SK-N-SH treated with all-trans-retinoic acid at 6 μM for 48 hours (cell line): Measurements from ENCODE around the gene TRIM46.
A peak's percentile ranks its signal among the peaks of the same experiment; 100 is the strongest.

Source experiments
- ATAC-seq: fragments of 200-7000 bp; cut with Tn5 transposase; 3 replicates; pipeline ENCODE4 v1.9.1; 2020; ENCODE audit warnings: mild to moderate bottlenecking, moderate library complexity
- ARNTL ChIP-seq: fragments of 450-650 bp; formaldehyde crosslinking; IDR thresholded peaks from 2 replicates; pipeline ENCODE4 v1.5.0; 2020; ENCODE audit warnings: low read depth, mild to moderate bottlenecking, moderate library complexity, borderline replicate concordance
- CSDC2 ChIP-seq: fragments of 250-450 bp; sonication (Bioruptor Pico); IDR thresholded peaks from 2 replicates; pipeline ENCODE4 v1.5.0; 2020; ENCODE audit warnings: mild to moderate bottlenecking, moderate library complexity
- ESRRG ChIP-seq: fragments of 250-450 bp; sonication (Bioruptor Pico); IDR thresholded peaks from 2 replicates; pipeline ENCODE4 v1.6.1; 2021; ENCODE audit warnings: mild to moderate bottlenecking
- RARB ChIP-seq: fragments of 250-450 bp; sonication (Bioruptor Pico); IDR thresholded peaks from 2 replicates; pipeline ENCODE4 v1.8.0; 2021; ENCODE audit warnings: mild to moderate bottlenecking, moderate library complexity
- SNAI2 ChIP-seq: fragments of 250-450 bp; sonication (Bioruptor Pico); IDR thresholded peaks from 2 replicates; pipeline ENCODE4 v1.5.0; 2020; ENCODE audit warnings: mild to moderate bottlenecking, moderate library complexity
- ZFP30 ChIP-seq: fragments of 450-650 bp; formaldehyde crosslinking; IDR thresholded peaks from 2 replicates; pipeline ENCODE4 v1.5.0; 2022; ENCODE audit warnings: mild to moderate bottlenecking, moderate library complexity
- ZNF70 ChIP-seq: fragments of 450-650 bp; formaldehyde crosslinking; IDR thresholded peaks from 2 replicates; pipeline ENCODE4 v1.5.0; 2020; ENCODE audit warnings: mild to moderate bottlenecking, moderate library complexity
- TF ChIP-seq, protein P1 (sequence below): fragments of 250-450 bp; sonication (Bioruptor Pico); IDR thresholded peaks from 2 replicates; pipeline ENCODE4 v1.5.1; 2020; ENCODE audit warnings: low read depth, mild to moderate bottlenecking, moderate library complexity
- TF ChIP-seq, protein P2 (sequence below): fragments of 250-450 bp; sonication (Bioruptor Pico); IDR thresholded peaks from 2 replicates; pipeline ENCODE4 v1.8.0; 2020; ENCODE audit warnings: mild to moderate bottlenecking, moderate library complexity, borderline replicate concordance
- TF ChIP-seq, protein P3 (sequence below): fragments of 250-450 bp; sonication (Bioruptor Pico); IDR thresholded peaks from 2 replicates; pipeline ENCODE4 v1.5.1; 2021; ENCODE audit warnings: mild to moderate bottlenecking, moderate library complexity
- TF ChIP-seq, protein P4 (sequence below): fragments of 250-450 bp; sonication (Bioruptor Pico); IDR thresholded peaks from 2 replicates; pipeline ENCODE4 v1.8.0; 2021; ENCODE audit warnings: low read depth, mild to moderate bottlenecking, moderate library complexity, borderline replicate concordance
- TF ChIP-seq, protein P5 (sequence below): fragments of 250-450 bp; sonication (Bioruptor Pico); IDR thresholded peaks from 2 replicates; pipeline ENCODE4 v1.5.0; 2020; ENCODE audit warnings: mild to moderate bottlenecking, moderate library complexity

TRIM46 gene

DNA sequence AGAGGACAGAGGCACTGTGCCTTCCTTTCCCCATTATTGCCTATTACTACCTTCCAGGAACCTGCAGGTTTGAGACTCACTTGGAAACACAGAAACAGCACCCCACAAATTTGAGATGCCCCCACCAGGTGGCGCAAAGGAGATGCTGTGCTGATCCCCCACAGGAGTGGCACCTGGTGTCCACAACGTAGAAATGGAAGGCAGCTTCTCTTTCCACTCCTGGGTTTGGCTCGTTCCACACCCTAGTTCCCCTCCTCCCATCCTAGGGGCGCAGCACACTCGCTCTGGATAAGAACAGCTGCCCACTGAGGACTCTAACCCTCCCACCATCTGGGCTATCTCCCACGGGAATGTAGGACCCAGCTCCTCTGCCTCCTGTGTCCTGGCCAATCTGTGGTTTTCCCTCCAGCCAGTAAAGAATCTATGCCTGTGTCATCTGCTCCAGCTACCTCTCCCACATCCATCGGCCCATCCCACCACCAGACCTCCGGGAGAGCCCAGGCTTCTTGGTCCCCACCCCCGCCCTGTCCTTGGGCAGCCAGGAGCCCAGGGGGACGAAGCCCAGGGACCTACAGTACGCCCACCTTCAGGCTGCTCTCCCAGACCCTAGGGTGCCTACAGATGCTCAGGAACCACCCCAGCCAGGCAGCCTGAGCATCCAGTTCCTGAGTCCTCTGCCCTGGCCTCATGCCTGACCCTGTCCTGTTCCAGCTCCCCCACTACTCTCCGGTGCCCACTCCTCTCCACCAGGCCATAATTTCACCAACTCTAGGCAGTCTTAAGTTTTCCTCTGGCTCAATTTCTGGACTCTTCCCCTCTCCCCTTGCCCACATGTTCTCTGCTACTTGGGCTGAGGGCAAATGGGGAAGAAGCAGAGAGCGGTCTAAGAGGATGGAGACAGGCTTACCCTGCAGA is 33.5 kb downstream of the TRIM46 start:
- TF ChIP-seq CSDC2 (CRISPR knock-in tag) = no peak
- TF ChIP-seq, protein P1, sequence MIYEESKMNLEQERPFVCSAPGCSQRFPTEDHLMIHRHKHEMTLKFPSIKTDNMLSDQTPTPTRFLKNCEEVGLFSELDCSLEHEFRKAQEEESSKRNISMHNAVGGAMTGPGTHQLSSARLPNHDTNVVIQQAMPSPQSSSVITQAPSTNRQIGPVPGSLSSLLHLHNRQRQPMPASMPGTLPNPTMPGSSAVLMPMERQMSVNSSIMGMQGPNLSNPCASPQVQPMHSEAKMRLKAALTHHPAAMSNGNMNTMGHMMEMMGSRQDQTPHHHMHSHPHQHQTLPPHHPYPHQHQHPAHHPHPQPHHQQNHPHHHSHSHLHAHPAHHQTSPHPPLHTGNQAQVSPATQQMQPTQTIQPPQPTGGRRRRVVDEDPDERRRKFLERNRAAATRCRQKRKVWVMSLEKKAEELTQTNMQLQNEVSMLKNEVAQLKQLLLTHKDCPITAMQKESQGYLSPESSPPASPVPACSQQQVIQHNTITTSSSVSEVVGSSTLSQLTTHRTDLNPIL (CRISPR knock-in tag) = no peak
- ATAC-seq = peak; percentile 63

DNA sequence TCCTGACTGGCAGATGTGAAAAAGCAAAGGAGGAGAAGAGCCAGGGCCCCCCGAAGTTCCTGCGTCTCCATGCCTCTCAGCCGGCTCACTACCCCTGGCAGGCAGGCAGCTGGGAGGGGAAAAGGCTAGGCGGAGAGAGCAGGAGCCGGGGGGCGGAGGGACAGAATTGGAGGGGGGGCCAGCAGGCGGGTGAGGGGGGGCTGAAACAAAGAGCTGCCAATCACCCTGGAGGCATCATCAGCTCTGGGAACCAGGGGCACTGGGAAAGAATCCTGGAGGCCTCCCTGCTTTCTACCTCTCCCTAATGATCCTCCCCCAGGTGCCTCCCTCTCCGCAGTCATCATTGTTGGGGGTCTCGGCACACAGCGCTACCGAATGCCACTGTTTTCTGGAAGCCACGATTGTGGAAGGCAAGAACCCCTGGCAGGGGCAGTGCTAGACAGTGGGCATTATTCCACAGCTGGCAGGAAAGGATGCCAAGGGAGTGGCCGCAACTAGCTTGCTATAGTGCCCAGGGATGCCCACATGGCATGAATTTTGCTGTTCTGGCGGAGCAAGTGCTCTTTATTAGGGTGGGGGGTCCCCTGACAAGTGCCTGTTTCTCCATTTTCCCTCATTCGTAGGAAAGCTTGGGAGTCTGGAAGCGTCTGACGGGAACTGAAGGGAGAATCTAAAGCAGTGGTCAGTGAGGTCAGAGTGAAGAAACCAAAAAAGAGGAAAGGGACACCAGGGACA is 34.3 kb downstream of the TRIM46 start, which contains the start of gene THBS3:
Gene THBS3, minus strand, starts transcription at position 92 of the 735 bp plus-strand sequence. Its CDS starts 21 bp downstream, at position 71.
- peak; percentile 44 for ATAC-seq
- no peak for TF ChIP-seq ESRRG (CRISPR knock-in tag)
- no peak for TF ChIP-seq RARB (CRISPR knock-in tag)
- no peak for TF ChIP-seq ARNTL (CRISPR knock-in tag)
- TF ChIP-seq, protein P1 (CRISPR knock-in tag) = no peak
- TF ChIP-seq, protein P2, sequence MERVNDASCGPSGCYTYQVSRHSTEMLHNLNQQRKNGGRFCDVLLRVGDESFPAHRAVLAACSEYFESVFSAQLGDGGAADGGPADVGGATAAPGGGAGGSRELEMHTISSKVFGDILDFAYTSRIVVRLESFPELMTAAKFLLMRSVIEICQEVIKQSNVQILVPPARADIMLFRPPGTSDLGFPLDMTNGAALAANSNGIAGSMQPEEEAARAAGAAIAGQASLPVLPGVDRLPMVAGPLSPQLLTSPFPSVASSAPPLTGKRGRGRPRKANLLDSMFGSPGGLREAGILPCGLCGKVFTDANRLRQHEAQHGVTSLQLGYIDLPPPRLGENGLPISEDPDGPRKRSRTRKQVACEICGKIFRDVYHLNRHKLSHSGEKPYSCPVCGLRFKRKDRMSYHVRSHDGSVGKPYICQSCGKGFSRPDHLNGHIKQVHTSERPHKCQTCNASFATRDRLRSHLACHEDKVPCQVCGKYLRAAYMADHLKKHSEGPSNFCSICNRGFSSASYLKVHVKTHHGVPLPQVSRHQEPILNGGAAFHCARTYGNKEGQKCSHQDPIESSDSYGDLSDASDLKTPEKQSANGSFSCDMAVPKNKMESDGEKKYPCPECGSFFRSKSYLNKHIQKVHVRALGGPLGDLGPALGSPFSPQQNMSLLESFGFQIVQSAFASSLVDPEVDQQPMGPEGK (CRISPR knock-in tag) = peak; percentile 47; the same call in 1 of the 2 replicates

DNA sequence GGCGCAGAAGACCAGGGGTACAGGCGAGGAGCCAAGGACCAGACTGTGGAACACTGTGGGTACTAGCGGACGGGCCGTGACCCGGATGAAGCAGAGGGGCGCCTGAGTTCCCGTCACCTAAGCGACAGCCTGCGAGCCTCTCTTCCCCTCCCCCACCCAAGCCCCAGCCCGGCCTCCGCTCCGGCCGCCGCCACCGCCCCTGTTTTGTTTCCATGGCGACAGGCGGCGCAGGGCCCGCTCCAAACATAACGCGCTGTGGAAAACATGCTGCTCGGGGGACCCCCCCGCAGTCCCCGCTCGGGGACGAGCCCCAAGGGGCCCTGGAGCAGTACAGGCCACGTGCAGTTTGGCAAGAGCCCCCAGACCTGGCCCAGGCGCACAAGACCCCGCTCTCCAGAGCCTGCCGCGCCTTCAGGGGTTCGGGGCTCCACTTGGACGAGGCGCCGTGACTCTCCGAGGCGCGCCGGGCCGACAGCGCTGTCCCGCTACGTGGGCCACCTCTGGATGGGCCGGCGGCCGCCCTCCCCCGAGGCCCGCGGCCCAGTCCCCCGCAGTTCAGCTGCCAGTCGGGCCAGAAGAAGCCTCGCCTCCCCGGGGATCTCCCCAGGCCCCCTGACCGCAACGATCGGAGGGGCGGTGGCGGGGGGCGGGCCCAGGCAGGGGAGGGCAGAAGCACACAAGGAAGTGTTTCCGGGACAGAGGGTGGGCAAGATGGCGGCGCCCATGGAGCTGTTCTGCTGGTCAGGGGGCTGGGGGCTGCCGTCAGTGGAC is 35.1 kb downstream of the TRIM46 start, which contains the start of gene MTX1:
Gene MTX1, plus strand, starts transcription at position 155 of the 771 bp plus-strand sequence. Its CDS starts 110 bp downstream, at position 265.
- ATAC-seq = peak; percentile 79
- TF ChIP-seq ARNTL (CRISPR knock-in tag) = peak; percentile 81; the same call in 1 of the 2 replicates
- TF ChIP-seq SNAI2 (CRISPR knock-in tag) = no peak
- TF ChIP-seq, all 23 proteins: peak for 1

DNA sequence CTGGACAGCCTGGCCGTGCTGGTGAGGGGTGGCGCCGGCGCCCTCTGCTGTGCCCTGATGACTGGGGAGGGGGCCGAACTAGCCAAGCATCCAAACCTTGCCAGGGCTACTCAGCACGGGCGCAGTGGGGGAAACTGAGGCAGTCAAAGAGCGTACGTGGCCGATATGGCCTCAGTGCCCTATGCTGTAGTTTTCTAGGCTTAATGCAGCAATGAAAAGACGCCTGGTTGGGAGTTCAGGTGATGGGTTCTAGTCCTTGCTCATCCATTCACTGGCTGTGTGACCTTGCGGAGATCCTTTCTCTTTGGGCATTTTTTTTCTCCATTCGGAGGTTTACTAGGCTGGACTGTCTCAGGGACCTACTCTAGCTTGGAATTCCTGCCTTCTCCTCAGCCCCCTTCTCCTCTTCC is 35.7 kb downstream of the TRIM46 start:
- TF ChIP-seq CSDC2 (CRISPR knock-in tag) (no peak), ZFP30 (CRISPR knock-in tag) (no peak), RARB (CRISPR knock-in tag) (peak; percentile 67; the same call in 1 of the 2 replicates), ZNF70 (CRISPR knock-in tag) (no peak)
- ATAC-seq = no peak

DNA sequence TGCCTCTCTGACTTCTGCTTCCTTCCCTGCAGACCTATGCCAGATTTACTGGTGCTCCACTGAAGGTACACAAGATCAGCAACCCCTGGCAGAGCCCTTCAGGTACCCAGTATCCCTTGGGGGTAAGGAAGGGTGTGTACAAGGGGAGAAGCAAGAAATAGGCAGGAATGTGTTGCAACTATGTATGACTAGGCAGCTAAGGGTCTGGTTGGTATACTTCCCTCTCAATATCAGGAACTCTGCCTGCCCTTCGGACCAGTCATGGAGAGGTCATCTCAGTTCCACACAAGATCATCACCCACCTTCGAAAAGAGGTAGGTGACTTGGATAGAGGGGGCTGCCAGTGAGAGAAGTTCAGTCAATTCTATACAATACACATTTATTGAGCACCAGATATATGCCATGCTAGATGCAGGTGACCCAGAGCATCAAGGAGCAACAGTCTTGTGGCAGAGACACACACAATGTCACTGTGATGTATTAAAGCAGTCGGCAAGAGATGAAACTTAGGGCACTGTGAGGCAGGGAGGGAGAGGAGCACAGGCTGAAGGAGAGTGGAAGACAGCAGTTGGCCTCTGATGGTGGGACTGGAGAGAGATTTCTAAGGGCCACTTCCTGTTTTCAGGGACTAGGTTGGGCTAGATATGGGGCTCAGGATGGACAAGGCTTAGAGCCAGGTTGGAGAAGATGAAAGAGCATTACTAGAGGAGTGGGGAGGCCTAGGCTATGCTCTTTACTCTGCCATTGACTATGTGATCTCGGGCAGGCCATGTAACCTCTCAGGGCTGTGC is 36.9 kb downstream of the TRIM46 start:
- no peak for ATAC-seq
- TF ChIP-seq, protein P3, sequence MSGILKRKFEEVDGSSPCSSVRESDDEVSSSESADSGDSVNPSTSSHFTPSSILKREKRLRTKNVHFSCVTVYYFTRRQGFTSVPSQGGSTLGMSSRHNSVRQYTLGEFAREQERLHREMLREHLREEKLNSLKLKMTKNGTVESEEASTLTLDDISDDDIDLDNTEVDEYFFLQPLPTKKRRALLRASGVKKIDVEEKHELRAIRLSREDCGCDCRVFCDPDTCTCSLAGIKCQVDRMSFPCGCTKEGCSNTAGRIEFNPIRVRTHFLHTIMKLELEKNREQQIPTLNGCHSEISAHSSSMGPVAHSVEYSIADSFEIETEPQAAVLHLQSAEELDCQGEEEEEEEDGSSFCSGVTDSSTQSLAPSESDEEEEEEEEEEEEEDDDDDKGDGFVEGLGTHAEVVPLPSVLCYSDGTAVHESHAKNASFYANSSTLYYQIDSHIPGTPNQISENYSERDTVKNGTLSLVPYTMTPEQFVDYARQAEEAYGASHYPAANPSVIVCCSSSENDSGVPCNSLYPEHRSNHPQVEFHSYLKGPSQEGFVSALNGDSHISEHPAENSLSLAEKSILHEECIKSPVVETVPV (CRISPR knock-in tag) = no peak
- no peak for TF ChIP-seq ZFP30 (CRISPR knock-in tag)
- TF ChIP-seq, protein P2 (CRISPR knock-in tag) = no peak
- no peak for TF ChIP-seq ZNF70 (CRISPR knock-in tag)
- TF ChIP-seq, protein P4, sequence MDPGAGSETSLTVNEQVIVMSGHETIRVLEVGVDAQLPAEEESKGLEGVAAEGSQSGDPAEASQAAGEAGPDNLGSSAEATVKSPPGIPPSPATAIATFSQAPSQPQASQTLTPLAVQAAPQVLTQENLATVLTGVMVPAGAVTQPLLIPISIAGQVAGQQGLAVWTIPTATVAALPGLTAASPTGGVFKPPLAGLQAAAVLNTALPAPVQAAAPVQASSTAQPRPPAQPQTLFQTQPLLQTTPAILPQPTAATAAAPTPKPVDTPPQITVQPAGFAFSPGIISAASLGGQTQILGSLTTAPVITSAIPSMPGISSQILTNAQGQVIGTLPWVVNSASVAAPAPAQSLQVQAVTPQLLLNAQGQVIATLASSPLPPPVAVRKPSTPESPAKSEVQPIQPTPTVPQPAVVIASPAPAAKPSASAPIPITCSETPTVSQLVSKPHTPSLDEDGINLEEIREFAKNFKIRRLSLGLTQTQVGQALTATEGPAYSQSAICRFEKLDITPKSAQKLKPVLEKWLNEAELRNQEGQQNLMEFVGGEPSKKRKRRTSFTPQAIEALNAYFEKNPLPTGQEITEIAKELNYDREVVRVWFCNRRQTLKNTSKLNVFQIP (CRISPR knock-in tag) = no peak
- TF ChIP-seq, protein P5, sequence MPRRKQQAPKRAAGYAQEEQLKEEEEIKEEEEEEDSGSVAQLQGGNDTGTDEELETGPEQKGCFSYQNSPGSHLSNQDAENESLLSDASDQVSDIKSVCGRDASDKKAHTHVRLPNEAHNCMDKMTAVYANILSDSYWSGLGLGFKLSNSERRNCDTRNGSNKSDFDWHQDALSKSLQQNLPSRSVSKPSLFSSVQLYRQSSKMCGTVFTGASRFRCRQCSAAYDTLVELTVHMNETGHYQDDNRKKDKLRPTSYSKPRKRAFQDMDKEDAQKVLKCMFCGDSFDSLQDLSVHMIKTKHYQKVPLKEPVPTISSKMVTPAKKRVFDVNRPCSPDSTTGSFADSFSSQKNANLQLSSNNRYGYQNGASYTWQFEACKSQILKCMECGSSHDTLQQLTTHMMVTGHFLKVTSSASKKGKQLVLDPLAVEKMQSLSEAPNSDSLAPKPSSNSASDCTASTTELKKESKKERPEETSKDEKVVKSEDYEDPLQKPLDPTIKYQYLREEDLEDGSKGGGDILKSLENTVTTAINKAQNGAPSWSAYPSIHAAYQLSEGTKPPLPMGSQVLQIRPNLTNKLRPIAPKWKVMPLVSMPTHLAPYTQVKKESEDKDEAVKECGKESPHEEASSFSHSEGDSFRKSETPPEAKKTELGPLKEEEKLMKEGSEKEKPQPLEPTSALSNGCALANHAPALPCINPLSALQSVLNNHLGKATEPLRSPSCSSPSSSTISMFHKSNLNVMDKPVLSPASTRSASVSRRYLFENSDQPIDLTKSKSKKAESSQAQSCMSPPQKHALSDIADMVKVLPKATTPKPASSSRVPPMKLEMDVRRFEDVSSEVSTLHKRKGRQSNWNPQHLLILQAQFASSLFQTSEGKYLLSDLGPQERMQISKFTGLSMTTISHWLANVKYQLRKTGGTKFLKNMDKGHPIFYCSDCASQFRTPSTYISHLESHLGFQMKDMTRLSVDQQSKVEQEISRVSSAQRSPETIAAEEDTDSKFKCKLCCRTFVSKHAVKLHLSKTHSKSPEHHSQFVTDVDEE (CRISPR knock-in tag) = no peak
- TF ChIP-seq SNAI2 (CRISPR knock-in tag) = no peak
